Stomach (tissue), 4 donors: Measurements from ENCODE around the gene URAD.

ENCODE experiments used
- POLR2A ChIP-seq, 4 donors: fragments of 450-650 bp; IDR thresholded peaks; one replicate each; pipeline ENCODE4 v1.6.1; 2016; ENCODE audit warnings: antibody characterized with exemption in 4 of 4, control low read depth in 2 of 4, mild to moderate bottlenecking in 1 of 4, moderate library complexity in 1 of 4
- POLR2AphosphoS5 ChIP-seq, 3 donors: sonication (generic); formaldehyde crosslinking; IDR thresholded peaks; one replicate each; pipeline ENCODE4 v1.6.1; 2016; ENCODE audit warnings: antibody characterized with exemption in 3 of 3
- TF ChIP-seq, protein P1 (sequence below), 7 experiments: fragments of 450-650 bp in 4 of 7; fragments of 200-600 bp in 3 of 7; sonication (generic) in 3 of 7; IDR thresholded peaks; one replicate each; pipeline ENCODE4 v1.5.1; 2016 to 2019; ENCODE audit warnings: antibody characterized with exemption in 7 of 7, control low read depth in 2 of 7, mild to moderate bottlenecking in 1 of 7

DNA sequence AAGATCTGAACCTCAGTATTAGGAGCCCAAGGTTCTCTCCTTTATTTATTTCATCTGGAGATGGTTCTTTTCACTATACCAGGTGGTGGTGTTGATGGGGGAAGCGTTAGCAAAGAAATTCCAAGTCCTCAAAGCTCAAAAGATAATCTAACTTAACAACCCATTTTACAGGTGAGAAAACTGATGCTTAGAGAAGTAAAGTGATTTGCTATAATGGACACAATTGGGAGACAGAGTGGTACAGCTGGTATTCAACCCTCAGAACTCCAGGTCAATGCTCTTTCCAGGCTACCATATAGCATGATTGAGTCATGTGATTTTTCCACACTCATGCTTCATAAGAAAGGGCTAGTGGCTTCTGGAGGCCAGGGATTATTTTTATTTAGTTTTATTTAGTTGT lies 25.0 kb upstream of the URAD start:
- no peak for TF ChIP-seq POLR2AphosphoS5 (IDR thresholded peaks at IDR 0.05)
- TF ChIP-seq, protein P1, sequence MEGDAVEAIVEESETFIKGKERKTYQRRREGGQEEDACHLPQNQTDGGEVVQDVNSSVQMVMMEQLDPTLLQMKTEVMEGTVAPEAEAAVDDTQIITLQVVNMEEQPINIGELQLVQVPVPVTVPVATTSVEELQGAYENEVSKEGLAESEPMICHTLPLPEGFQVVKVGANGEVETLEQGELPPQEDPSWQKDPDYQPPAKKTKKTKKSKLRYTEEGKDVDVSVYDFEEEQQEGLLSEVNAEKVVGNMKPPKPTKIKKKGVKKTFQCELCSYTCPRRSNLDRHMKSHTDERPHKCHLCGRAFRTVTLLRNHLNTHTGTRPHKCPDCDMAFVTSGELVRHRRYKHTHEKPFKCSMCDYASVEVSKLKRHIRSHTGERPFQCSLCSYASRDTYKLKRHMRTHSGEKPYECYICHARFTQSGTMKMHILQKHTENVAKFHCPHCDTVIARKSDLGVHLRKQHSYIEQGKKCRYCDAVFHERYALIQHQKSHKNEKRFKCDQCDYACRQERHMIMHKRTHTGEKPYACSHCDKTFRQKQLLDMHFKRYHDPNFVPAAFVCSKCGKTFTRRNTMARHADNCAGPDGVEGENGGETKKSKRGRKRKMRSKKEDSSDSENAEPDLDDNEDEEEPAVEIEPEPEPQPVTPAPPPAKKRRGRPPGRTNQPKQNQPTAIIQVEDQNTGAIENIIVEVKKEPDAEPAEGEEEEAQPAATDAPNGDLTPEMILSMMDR (IDR thresholded peaks at IDR 0.05): no peak
- TF ChIP-seq POLR2A (IDR thresholded peaks at IDR 0.05): no peak
